Airway epithelial cell (primary cell): Measurements from ENCODE around the gene HEXIM1. TPM values are rescaled to one million over a fixed set of nuclear protein-coding genes. Genes with fewer than 3 reads are reported as not detected.

Experiments used
- total RNA-seq: library from RNA; depleted of rRNA; stranded (reverse); fragments of >200 nt; gene quantifications from 2 replicates; pipeline ENCODE4 v1.2.3, GENCODE V29; 2015

The HEXIM1 gene, protein sequence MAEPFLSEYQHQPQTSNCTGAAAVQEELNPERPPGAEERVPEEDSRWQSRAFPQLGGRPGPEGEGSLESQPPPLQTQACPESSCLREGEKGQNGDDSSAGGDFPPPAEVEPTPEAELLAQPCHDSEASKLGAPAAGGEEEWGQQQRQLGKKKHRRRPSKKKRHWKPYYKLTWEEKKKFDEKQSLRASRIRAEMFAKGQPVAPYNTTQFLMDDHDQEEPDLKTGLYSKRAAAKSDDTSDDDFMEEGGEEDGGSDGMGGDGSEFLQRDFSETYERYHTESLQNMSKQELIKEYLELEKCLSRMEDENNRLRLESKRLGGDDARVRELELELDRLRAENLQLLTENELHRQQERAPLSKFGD
- 19.5 and 24.3 TPM in 2 replicates for total RNA-seq

DNA sequence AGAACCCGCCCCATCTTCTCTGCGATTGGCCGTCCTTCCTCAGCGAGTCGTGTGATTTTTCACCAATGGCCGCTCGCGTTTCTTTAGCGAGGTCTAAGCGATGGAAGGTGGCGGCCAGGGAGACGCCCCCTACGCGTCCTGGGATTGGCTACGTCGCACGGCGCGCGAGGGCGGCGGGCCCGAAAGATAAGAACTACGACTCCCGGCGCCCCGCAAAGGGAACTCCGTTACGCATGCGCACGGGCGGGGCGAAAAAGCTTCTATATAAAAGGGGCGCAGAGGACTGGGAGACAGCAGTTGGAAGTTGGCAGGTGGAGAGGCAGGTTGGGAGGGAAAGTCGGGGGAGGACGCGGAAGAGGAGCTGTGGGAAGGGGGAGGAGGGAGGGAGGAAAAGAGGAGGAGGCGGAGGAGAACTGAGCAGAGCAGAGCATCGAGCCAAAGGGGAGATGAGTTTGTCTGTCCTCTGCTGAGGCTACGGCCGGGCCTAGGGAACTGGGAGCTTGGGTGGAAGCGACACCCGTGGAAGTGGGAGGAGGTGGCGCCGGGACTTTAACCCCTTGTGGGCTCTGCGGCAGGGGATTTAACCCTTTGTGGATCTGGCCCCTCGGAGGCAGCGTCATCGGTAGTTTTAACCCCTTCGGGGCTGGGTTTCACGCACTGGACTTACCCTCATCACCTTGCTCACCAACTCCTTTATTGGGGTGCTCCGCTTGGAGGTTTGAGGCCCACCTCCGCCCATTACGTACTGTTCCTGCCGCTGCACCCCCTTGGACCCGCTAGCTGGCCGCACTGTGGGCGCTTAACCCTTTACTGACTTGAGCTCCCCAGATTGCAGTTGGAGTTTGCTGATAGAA, at the start of gene HEXIM1:
Gene HEXIM1 (plus strand): TSS at position 293 of the 854 bp plus-strand sequence. CDS start 716 bp downstream, outside the sequence.

DNA sequence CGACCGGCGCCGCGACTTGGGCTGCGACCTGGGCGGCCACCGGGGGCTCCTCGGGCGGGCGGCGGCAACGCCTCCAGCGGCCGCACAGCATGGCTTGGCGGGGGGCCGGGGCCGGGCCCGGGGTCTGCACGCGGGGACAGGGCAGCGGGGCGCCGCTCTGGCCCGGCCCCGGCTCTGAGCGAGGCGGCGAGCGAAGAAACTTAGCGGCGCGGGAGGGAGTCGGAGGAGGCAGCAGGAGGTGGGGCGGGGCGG, 16.0 kb upstream of the HEXIM1 start, which contains the start of gene PLCD3:
Gene PLCD3 (minus strand): TSS at position 196 of the 252 bp plus-strand sequence. CDS start 105 bp downstream, at position 91.

DNA sequence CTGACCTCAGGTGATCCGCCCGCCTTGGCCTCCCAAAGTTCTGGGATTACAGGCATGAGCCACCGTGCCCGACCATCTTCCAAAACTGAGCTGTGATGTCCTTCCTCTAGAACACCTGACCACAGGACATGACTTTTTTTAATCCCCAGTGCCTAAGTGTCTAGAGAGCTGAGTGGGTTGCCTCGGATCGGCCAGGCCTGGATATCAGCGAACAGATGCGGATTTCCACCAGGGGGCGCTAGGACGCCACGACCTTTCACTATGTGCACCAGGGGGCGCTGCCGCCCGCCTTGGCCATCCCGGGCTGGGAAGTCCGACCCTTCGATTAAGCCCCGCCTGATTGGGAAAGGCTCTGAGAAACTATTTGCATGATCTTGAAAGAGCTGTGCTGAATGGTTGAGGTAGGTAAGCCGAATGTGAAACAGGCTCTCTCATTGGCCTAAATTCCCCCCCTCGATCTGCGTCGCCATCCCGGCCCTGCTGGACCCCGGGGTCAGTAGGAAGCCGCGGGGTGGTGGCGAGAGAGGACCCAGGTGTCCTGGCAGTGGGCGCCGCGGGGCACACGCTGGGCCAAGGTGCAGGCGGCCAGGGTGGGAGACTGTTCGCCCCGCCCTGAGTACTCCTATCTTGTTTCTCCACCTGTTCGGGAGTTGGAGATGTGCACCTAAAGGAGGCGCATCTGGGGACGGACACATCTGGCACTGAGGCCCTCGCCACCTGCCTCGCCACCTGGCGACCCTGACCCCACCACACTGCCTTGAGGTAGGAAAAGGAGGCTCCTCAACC, 12.9 kb upstream of the HEXIM1 start, which contains the start of gene ACBD4:
Gene ACBD4 (plus strand): TSS at position 496 of the 786 bp plus-strand sequence. CDS start 458 bp downstream, outside the sequence.

DNA sequence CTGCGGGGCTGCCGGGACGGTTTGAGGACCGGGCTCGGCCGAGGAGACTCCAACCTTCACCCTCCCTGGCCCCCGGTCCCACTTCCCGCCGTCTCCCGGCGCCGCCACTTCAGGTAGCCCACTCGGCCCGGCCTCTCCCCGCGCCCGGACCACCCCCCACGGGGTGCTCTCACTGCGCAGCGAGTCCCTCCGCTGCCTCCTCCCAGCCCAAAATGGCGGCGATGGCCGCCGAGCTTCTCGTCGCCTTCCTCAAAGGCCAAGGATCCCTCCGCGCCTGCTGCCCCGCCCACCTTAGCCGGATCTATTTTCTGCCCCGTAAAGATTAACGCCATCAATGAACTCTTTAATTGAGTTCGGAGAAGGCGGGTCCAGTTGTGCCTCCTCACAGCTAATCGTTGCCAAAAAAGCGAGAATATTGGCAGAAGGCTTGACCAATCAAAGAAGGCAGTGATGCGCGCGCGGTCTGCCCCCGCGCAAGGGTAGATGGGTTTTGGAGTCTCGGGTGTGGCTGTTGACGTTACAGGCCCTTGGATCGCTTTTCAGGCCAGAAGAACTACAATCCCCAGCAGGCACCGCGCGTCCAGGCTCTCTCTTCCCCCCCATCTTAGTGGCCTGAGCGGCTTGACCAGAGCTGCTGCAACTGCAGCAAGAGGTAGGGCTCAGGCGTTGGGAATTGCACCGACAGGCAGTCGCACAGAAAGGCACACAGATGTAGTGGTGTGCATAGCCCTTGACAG, 13.2 kb downstream of the HEXIM1 start, which contains the start of gene HEXIM2:
Gene HEXIM2 (plus strand): TSS at position 588 of the 737 bp plus-strand sequence. CDS start 919 bp downstream, outside the sequence.

Other genes with a start within 250 kb of the HEXIM1 start
- gene EFTUD2, start 249.0 kb upstream of the HEXIM1 start, total RNA-seq = 72.9 and 93.6 TPM in 2 replicates
- gene GFAP, start 233.0 kb upstream of the HEXIM1 start, total RNA-seq = 0.05 TPM in 1 of 2 replicates, not detected in the other
- 10.4 and 15.2 TPM in 2 replicates for gene KIF18B, start 200.7 kb upstream of the HEXIM1 start, total RNA-seq
- 0.42 and 0.71 TPM in 2 replicates for gene C1QL1, start 180.2 kb upstream of the HEXIM1 start, total RNA-seq
- gene DCAKD, start 96.8 kb upstream of the HEXIM1 start, total RNA-seq = 31.7 and 44.7 TPM in 2 replicates
- 75.3 and 93.2 TPM in 2 replicates for gene NMT1, start 87.2 kb upstream of the HEXIM1 start, total RNA-seq
- 83.4 and 121 TPM in 2 replicates for gene PLCD3, start 16.0 kb upstream of the HEXIM1 start, total RNA-seq
- 4.1 and 4.8 TPM in 2 replicates for gene ACBD4, start 12.8 kb upstream of the HEXIM1 start, total RNA-seq
- gene HEXIM2, start 13.4 kb downstream of the HEXIM1 start, total RNA-seq = 4.9 and 9.0 TPM in 2 replicates
- gene FMNL1, start 73.4 kb downstream of the HEXIM1 start, total RNA-seq = 1.3 and 2.8 TPM in 2 replicates
- not detected in 2 replicates for gene SPATA32, start 113.6 kb downstream of the HEXIM1 start, total RNA-seq
- gene MAP3K14, start 168.5 kb downstream of the HEXIM1 start, total RNA-seq = 4.8 and 5.2 TPM in 2 replicates